ENCODE measurements around the gene FAM89A. TPM values are rescaled to one million over a fixed set of nuclear protein-coding genes. Genes with fewer than 3 reads are reported as not detected.

Gene FAM89A
- total RNA-seq, 1 donor from 2014 or later, result 20.9 TPM

DNA sequence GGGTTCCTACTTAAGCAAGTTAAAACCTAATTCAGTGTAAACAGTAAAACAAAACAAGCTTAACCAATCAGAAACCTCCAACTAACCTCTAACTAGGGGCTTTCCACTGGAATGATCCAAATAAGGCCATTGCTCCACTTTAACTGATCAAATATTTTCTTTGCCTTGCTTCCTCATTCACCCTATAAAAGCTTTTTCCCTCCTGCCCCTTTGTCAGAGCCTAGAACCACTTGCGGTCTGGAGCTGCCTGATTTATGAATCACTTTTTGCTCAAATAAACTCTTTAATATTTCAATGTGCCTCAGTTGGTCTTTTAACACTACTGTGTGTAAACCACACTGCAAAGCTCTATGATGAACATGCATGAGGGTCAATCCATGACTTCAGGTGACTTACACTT, 4.5 kb upstream of the FAM89A start:
- peaks cover 3% of the 10 kb centered on the region for H3K36me3 Mint-ChIP-seq (ENCODE audit: insufficient read depth)
- peaks cover 27% of the 10 kb centered on the region for H3K4me1 Mint-ChIP-seq (ENCODE audit: low read depth)
- H3K27ac Mint-ChIP-seq, result no peak overlapping the region
- H3K9me3 Mint-ChIP-seq (ENCODE audit: low read depth), result peaks cover 10% of the 10 kb centered on the region
- TF ChIP-seq, protein P1, sequence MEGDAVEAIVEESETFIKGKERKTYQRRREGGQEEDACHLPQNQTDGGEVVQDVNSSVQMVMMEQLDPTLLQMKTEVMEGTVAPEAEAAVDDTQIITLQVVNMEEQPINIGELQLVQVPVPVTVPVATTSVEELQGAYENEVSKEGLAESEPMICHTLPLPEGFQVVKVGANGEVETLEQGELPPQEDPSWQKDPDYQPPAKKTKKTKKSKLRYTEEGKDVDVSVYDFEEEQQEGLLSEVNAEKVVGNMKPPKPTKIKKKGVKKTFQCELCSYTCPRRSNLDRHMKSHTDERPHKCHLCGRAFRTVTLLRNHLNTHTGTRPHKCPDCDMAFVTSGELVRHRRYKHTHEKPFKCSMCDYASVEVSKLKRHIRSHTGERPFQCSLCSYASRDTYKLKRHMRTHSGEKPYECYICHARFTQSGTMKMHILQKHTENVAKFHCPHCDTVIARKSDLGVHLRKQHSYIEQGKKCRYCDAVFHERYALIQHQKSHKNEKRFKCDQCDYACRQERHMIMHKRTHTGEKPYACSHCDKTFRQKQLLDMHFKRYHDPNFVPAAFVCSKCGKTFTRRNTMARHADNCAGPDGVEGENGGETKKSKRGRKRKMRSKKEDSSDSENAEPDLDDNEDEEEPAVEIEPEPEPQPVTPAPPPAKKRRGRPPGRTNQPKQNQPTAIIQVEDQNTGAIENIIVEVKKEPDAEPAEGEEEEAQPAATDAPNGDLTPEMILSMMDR (IDR thresholded peaks at IDR 0.05; ENCODE audit: unreplicated experiment), result no peak
- no peak overlapping the region for H3K4me3 Mint-ChIP-seq (ENCODE audit: low read depth)
- peaks cover 15% of the 10 kb centered on the region for H3K27me3 Mint-ChIP-seq
- DNase-seq (ENCODE audit: low spot score, unreplicated experiment), result no peak

DNA sequence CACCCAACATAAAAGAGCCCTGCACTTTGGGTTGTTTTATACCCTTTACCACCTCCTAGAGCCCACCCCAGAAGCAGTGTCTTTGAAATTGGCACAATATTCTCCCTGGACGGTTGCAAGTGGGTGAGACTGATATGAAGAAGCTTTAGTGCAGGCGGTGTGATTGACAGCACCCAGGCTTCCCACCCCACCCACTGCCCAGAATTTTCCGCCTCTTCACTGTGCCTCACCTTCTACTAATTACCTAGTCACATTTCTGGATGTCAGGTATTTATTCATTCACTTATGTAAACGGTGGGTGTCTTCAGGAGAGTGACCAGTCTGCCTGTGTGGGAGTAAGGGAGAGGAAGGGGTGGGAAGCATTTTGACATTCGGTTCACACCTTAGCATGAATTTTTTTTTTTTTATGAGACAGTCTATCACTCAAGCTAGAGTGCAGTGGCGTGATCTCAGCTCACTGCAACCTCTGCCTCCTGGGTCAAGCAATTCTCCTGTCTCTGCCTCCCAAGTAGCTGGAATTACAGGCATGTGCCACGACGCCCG, 1.7 kb upstream of the FAM89A start:
- Mint-ChIP-seq H3K4me3 (ENCODE audit: low read depth) (peak overlapping the region; percentile 65), H3K9me3 (ENCODE audit: low read depth) (peaks cover 10% of the 10 kb centered on the region), H3K36me3 (ENCODE audit: insufficient read depth) (peaks cover 7% of the 10 kb centered on the region), H3K4me1 (ENCODE audit: low read depth) (peaks cover 40% of the 10 kb centered on the region), H3K27me3 (peaks cover 3% of the 10 kb centered on the region), H3K27ac (no peak overlapping the region)
- TF ChIP-seq, protein P1 (IDR thresholded peaks at IDR 0.05; ENCODE audit: unreplicated experiment), result no peak
- no peak for DNase-seq (ENCODE audit: low spot score, unreplicated experiment)

DNA sequence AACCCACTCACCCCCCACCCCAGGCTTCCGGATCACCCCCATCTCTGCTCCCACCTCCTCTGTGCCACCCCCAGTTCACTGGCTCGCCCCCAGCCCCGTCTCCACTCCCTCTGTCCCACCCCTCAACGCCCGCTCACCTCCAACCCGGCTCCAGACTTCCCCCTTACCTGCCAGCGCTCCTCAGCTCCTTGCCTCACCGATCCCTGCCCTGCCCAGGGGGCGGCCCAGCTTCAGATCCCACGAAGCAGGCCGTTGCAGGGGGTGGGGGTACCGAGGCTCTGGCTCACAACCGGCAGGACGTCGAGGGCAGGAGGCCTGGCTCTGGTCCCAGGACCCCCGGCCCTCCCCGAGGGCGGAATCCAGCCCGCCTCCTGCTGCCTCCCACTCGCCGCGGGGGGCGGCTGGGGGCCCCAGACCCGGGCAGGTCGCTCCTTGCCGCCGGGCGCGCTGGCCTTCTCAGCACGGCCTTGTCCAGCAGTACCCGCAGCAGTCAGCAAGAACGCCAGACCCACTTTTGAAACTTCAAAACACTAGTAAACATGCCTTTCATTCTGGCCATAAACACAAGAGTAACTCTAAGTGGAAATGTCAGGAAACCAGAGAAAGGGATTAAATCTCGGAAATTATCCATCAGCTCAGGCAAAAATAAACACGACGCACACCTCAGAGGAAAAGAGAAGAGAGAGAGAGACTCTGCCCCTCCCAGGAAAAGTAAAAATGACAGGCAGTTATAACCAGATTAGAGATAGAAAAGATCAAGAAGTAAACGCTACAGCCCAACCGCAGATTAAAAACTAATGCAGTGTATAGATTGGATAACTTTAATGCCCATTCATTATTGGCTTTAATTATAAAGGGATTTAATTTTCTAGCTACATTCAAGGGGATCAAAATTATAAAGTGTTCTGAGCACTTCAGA, 1.0 kb upstream of the FAM89A start:
- peaks cover 7% of the 10 kb centered on the region for H3K36me3 Mint-ChIP-seq (ENCODE audit: insufficient read depth)
- peaks cover 10% of the 10 kb centered on the region for H3K9me3 Mint-ChIP-seq (ENCODE audit: low read depth)
- DNase-seq (ENCODE audit: low spot score, unreplicated experiment), result no peak
- TF ChIP-seq, protein P1 (IDR thresholded peaks at IDR 0.05; ENCODE audit: unreplicated experiment), result no peak
- peak overlapping the region; percentile 73 for H3K4me3 Mint-ChIP-seq (ENCODE audit: low read depth)
- H3K27ac Mint-ChIP-seq, result peak overlapping the region; percentile 18
- H3K27me3 Mint-ChIP-seq, result no peaks in the 10 kb centered on the region
- peaks cover 35% of the 10 kb centered on the region for H3K4me1 Mint-ChIP-seq (ENCODE audit: low read depth)

DNA sequence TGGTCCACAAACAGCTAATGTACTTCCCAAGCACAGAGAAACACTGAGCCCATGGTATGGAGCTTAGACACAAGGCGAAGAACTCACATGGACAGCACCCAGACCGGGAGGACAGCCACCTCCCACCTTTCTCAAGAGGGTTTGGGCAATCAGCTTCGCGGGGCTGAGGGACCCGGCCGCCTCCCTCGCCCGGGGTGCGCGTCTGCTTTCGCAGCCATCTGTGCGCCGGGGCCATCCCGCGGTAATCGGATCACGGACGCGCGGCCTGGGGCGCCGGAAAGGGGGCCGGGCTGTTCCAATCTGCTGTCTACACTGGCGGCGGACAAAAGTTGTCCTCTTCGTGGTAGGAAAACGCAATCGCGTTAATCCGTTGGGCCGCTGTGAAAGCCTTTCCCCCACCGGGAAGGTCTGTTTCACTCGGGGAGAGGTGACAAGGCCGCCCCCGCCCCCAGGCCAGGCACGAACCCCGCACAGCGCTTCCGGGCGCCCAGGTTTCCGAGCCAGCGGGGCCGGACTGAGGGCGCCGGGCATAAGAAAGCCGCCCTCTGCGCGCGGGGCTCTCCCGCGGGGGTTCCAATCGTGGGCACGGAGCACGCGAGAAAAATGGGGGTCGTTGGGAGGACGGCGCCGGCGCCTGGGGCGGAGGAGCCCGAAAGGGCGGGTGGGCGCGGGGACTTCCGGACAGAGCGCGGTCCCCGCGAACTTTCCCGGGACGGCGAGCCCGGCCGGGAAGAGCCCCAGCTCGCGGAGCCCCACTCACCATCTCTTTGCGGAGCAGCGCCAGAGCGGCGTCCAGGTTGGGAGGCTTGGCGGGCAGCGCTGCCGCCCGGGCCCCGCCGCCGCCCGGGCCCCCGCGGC, 664 bp downstream of the FAM89A start:
- peak; percentile 25 for DNase-seq (ENCODE audit: low spot score, unreplicated experiment)
- Mint-ChIP-seq H3K27me3 (no peaks in the 10 kb centered on the region), H3K36me3 (ENCODE audit: insufficient read depth) (peaks cover 4% of the 10 kb centered on the region), H3K9me3 (ENCODE audit: low read depth) (no peaks in the 10 kb centered on the region), H3K27ac (peak overlapping the region; percentile 67), H3K4me3 (ENCODE audit: low read depth) (peak overlapping the region; percentile 81), H3K4me1 (ENCODE audit: low read depth) (peaks cover 27% of the 10 kb centered on the region)
- TF ChIP-seq, protein P1 (IDR thresholded peaks at IDR 0.05; ENCODE audit: unreplicated experiment), result no peak

All from progenitor cell of endocrine pancreas (in vitro differentiated cells).